Measurements from ENCODE around the gene RRP9. TPM values are rescaled to one million over a fixed set of nuclear protein-coding genes. Genes with fewer than 3 reads are reported as not detected.
"Not testable (repeated sequence)": the region's sequence is repeated elsewhere in the genome, so short reads cannot be mapped to it uniquely, and the experiment has no call there.

The RRP9 gene
- total RNA-seq, 1 donor from 2014 or later = 37.5 TPM

DNA sequence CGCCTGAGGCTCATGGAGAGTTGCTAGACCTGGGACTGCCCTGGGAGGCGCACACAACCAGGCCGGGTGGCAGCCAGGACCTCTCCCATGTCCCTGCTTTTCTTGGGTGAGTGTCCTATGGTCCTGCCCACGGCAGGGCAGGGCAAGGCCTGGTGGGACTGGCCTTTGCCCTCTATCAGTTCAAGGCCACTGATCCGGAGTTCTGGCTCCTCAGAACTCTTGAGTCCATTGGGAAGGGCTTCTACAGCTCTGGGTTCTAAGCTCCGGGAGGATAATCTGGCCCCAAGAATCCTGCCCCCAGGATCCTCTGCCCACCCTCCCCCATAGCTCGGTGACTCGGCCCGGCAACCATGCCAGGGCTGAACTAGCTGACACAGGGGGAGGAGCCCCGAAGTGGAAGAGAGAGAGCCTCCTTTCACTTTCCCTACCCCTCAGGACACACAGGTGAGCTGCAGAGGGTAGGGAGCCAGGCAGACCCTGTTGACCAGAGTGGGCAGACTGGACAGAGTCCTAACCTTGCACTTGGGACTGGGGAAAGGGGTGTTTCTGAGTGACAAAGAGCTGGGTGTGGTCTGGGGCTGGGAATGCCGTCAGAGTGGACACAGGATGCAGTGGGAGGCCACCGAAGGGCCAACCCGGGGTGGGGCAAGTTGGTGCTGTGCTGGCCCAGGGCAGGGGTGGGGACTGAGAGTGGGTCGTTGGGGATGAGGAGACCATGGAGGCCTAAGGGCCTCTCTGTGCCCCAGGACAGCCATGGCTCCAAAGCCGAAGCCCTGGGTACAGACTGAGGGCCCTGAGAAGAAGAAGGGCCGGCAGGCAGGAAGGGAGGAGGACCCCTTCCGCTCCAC is 1.1 kb upstream of the RRP9 start:
- intact Hi-C loops (cut with micrococcal nuclease) = loop anchor here (1.0 to 10.0 kb wide), 18 partner anchors 24 to 1708 kb away; partner anchors contain the start of genes ABHD14B, ACY1, ALAS1 and CISH

- intact Hi-C loops (cut with micrococcal nuclease) = loop anchor here (5.0 to 10.0 kb wide), 4 partner anchors 336 to 1589 kb away; partner anchors contain the start of genes CISH, CYB561D2, MAPKAPK3 and NISCH
Measured at GRCh38 chr3:51941463-51941797, 274 bp downstream of the RRP9 start.

GRCh38 chr3:51940648-51941462 is 849 bp downstream of the RRP9 start:
- intact Hi-C loops (cut with micrococcal nuclease) = loop anchor here (5.0 to 10.0 kb wide), 4 partner anchors 336 to 1589 kb away; partner anchors contain the start of genes CISH, CYB561D2, MAPKAPK3 and NISCH

DNA sequence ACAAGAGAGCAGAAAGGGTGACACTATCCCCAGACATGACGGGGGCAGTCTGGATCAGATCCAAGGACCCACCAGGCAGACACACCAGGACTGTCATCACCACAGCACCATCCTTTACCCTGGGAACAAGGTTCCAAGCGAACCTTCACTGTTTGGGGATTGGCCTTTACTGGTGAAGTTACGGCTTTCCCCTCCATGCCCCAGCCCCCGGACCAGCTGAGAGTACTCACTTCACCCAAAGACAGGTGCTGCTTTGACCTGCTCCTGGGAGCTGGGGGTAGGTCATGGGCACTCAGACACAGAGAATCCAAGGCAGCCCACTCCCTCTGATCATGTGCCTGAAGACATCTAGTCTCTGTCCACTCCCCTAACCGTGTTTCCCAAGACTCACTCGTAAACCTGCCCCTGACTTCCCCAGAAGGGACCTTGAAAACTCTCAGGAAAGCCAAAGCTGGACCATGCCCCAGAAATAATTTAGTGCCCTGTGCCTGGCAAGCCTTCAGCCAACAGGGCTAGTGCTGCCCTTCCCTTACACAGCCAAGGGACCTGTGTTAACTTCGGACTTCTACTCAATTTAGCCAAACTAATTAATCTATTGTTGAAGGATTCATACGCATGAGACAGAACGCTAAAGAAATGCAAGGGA is 2.8 kb downstream of the RRP9 start:
- intact Hi-C loops (cut with micrococcal nuclease) = no loop called here

GRCh38 chr3:51937611-51938450 is 3.9 kb downstream of the RRP9 start:
- intact Hi-C loops (cut with micrococcal nuclease) = no loop called here

DNA sequence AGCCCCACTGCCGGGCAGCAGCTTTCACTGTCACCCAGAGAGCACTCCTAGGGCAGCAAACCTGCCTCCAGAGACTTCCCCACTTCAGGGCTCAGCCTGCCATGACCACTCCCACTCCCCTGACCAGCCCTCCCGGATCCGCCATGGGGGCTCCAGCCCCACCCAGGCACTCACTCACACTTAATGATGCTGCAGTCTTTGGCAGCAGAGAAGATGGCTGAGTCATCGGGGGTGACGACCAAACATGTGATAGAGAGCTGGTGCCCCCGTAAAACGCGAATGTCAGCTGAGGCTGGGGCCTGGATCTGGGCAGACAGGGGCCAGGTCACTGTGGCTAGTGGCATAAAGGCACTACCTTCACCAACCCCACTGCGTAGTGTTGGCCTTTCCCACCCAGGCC is 4.7 kb downstream of the RRP9 start:
- intact Hi-C loops (cut with micrococcal nuclease) = no loop called here

DNA sequence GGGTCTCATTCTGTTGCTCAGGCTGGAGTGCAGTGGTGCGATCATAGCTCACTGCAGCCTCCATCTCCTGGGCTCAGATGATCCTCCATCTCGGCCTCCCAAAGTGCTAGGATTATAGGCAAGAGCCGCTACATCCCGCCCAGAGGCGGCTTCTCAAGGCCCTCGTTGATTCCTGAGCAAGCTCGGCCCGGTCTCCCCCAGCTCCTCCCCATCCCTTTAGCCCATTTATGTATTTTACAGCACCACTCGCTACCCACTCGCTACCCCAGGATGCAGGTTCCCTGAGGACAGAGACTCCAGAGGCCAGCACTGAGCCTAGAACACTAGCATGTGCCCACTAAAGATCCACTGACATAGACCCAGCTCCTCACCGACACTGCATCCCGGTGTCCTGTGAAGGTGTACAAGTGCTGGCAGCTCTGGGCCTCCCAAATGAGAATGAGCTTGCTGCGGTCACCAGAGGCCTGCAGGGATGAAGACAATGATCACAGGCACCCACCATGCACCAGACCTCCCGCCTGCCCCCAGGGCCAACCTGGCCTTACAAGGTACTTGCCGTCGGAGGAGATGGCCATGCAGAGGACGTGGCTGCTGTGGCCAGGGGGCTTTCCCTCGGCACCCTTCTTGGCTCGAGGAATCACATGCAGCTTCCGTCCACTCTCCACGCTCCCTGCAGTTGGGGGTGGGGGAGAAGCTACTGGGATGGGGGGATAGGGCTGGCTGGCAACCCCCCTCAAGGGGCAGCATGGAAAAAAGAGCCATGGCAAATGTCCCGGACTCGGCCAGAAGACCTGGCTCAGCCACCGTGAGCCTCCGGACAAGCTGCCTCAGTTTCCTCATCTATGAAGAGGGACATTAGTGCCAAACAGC is 5.6 kb downstream of the RRP9 start:
- intact Hi-C loops (cut with micrococcal nuclease) = no loop called here

- intact Hi-C loops (cut with micrococcal nuclease) = no loop called here
Measured at GRCh38 chr3:51934991-51935885, 6.5 kb downstream of the RRP9 start.

DNA sequence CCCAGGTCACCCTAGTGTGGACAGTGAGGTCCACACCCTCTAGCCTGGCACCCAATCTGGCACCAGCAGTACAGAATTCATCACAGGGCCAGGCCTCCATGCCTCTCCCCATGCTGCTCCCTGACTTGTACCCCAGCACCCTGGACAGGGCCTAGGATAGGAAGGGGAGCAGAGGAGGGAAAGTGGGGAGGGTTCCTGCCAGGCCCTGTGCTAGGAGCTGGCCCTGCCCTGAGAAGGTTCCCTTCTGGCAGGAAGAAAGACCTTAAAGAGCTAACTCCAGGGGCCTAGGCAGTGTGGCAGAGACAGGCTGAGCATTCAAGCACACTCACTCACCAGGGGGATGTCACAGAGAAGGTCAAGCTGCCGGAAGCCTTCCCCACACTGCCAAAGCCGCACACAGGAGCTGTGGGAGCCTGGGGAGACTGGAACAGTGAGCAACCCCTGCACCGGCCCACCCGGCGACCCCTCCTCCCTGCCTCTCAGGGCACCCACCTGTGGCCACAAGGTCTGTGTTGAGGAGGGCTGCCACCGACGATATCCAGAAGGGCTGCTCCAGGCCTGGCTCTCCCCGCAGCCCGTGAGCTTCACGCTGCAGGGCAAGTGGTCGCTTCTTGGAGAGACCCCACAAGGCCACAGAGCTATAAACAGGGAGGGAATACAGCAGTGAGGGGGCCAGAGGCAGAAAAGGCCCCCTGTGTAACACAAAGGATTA is 7.4 kb downstream of the RRP9 start:
- intact Hi-C loops (cut with micrococcal nuclease) = no loop called here

DNA sequence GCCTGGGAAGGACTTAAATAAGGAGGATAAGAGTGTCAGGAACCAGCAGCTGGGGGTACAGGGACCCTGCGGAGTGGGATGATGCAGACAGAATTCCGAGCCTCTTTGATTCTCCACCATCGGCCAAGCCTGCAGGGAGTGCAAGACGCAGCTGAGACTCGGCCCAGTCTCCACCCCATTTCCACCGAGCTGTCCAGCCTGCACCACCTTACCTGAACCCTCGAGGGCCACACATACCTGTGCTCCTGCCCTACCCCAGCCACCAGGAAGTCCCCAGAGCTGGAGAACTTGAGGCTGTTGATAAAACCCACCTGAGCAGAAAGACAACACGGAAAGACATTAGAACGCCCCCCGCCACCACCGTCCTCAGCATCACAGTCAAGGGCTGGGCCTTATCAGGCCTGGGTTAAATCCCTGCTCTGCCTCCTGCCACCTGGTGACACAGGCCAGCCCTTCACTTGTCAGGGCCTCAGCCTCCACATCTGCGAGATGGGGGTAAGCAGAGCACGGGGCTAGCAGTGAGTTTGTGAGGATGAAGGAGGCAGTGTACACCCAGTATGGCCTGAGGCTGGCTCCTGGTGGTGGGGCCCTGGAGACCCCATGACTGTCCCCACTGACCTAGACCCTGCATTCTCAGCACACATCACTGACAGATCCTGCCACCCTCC is 8.1 kb downstream of the RRP9 start:
- intact Hi-C loops (cut with micrococcal nuclease) = no loop called here

DNA sequence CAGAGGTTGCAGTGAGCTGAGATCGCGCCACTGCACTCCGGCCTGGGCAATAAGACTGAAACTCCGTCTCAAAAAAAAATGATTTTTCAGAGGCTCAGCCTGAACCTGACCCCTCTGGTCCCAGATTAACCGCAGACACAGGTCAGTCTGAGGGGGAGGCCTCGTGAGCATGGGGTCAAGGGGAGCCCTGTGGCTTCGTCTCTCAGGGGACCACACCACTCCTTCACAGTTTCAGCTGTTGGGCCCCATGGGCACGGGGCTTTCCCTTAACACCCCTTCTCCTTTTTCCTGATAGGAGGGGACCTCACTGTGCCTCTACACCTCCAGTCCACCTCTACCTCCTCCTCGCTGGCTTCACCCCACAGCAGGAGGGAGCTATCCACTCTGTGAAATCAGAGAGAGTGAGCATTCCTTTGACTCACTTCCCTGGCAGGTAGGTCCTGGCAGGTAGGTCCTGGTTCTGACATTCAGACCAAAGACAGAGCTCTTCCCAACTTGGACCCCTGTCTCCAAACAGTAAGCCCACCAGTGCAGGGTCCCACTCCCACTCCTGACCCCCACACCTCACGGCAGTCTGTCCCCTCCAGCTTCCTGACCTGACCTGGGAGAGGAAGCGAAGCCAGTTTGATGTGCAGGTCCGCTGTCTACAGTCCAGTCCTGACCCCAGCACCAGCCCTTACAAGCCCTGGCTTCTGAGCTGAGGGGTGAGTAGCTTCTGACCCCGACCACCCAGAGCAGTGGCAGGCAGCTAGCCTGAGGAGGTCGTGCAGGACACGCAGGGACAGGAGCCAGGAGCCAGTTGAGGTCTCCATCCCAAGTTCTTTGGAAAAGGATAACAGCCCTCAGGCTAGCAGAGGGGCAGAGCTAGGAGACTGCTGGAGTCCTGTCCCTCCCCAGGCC is 9.0 kb downstream of the RRP9 start:
- intact Hi-C loops (cut with micrococcal nuclease) = no loop called here

GRCh38 chr3:51931756-51932155 is 9.9 kb downstream of the RRP9 start:
- intact Hi-C loops (cut with micrococcal nuclease) = no loop called here

- intact Hi-C loops (cut with micrococcal nuclease) = no loop called here
Measured at GRCh38 chr3:51930439-51930838, 11.3 kb downstream of the RRP9 start.

DNA sequence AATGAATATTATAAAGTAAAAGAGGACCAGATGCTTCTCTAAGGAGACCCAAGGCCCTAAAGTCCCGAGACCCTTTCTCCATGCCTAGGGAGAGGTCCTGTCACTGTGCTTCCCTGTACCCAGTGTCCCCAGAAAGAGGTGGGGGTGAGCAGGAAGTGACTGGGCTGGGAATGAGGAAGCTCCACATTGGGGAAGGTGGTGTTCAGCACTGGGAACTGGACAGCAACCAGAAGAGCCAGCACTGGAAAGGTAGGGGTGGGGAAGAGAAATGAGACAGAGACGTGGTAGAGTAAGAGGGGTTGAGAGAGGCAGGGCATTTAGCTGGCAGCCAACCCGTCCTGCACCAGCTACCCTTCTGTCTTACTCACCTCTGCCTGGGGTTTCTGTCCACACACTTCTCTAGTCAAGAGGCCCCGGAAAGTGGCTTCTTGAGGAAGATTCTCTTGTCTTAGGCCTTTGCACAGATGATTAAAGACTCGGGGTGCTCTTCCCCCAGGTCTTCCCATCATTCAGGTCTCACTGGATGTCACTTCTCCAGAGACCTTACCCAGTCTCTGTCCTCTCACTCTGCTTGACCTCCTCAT is 12.2 kb downstream of the RRP9 start:
- intact Hi-C loops (cut with micrococcal nuclease) = no loop called here

- intact Hi-C loops (cut with micrococcal nuclease) = not testable (repeated sequence)
Measured at GRCh38 chr3:51928981-51929380, 12.7 kb downstream of the RRP9 start.

- intact Hi-C loops (cut with micrococcal nuclease) = no loop called here
Measured at GRCh38 chr3:51928438-51928837, 13.3 kb downstream of the RRP9 start.
